HCT116 (cell line): ENCODE results near the gene ATG5. TPM values are rescaled to one million over a fixed set of nuclear protein-coding genes. Genes with fewer than 3 reads are reported as not detected.
A peak's percentile ranks its signal among the peaks of the same experiment; 100 is the strongest.

ENCODE experiments used
- ATAC-seq: fragments of 200-7000 bp; cut with Tn5 transposase; 2 replicates; pipeline ENCODE4 v1.9.1; 2020; ENCODE audit warnings: mild to moderate bottlenecking, moderate library complexity
- BruUV-seq: library from RNA; stranded (reverse); fragments of 400-500 nt; replicated peaks from 2 replicates; lab custom pipeline; 2021; lab: Mats Ljungman, UMichigan
- CTCF ChIA-PET: fragments of 300-600 bp; sonication (Branson Sonifier 250); formaldehyde crosslinking; loops from one replicate; lab custom pipeline; 2021; ENCODE audit warnings: antibody characterized with exemption; lab: Charles Lee
- POLR2A ChIA-PET: fragments of 300-600, 350-600 bp; sonication (Branson Sonifier 250); formaldehyde crosslinking; loops from one replicate; lab custom pipeline; 2021; ENCODE audit warnings: antibody characterized with exemption; lab: Charles Lee
- RAD21 ChIA-PET, 2 experiments: fragments of 300-600 bp; sonication (Branson Sonifier 250); formaldehyde crosslinking; loops; one replicate each; lab custom pipeline; 2023; ENCODE audit warnings: low total read pairs in 2 of 2; ENCODE audit not compliant: uncharacterized antibody in 2 of 2, unreplicated experiment in 2 of 2, low non-redundant PET in 1 of 2; lab: Charles Lee
- DNase-seq: peaks from one replicate; pipeline ENCODE4 v3.0.0-alpha.2; 2010; ENCODE audit warnings: low read depth, low spot score
- H2AFZ ChIP-seq: fragments of 200-600 bp; shearing (Covaris generic), sonication (generic); 2 replicates; pipeline ENCODE4 v1.6.1; 2017; ENCODE audit warnings: low read depth, mixed run types, mixed read lengths, antibody characterized with exemption, low read length; ENCODE audit not compliant: poor library complexity, severe bottlenecking
- H3K27ac ChIP-seq: 2 replicates; pipeline ENCODE4 v1.5.1; 2012; ENCODE audit warnings: low read depth, low read length
- H3K27me3 ChIP-seq: fragments of 200-600 bp; sonication (generic); 2 replicates; pipeline ENCODE4 v1.6.1; 2016; ENCODE audit warnings: mixed run types, low read length, mixed read lengths; ENCODE audit not compliant: insufficient read depth
- H3K36me3 ChIP-seq, 2 experiments: fragments of 200-500 bp in 1 of 2; fragments of 200-600 bp in 1 of 2; sonication (Bioruptor generic) in 1 of 2; sonication (generic) in 1 of 2; 2 replicates each; pipeline versions ENCODE4 v1.5.1 to v1.6.1; 2014 to 2016; ENCODE audit warnings: low read length in 2 of 2, inconsistent platforms in 1 of 2, mixed read lengths in 1 of 2, mixed run types in 1 of 2; ENCODE audit not compliant: insufficient read depth in 2 of 2, control insufficient read depth in 1 of 2
- H3K4me1 ChIP-seq, 2 experiments: fragments of 200-600 bp in 1 of 2; sonication (generic) in 1 of 2; 2 replicates each; pipeline versions ENCODE4 v1.5.1 to v1.6.1; 2012 to 2017; ENCODE audit warnings: low read length in 2 of 2, inconsistent platforms in 1 of 2, mild to moderate bottlenecking in 1 of 2, mixed read lengths in 1 of 2, mixed run types in 1 of 2, moderate library complexity in 1 of 2; ENCODE audit not compliant: insufficient read depth in 2 of 2, control insufficient read depth in 1 of 2
- H3K4me2 ChIP-seq: fragments of 200-600 bp; sonication (generic); 2 replicates; pipeline ENCODE4 v1.6.1; 2017; ENCODE audit warnings: mixed run types, low read length, mixed read lengths
- H3K4me3 ChIP-seq, 2 experiments: fragments of 200-600 bp in 1 of 2; sonication (generic) in 1 of 2; replicated peaks in 1 of 2; 2 replicates each; pipeline ENCODE4 v1.5.1; 2011 to 2016; ENCODE audit warnings: low read length in 2 of 2, control low read depth in 1 of 2, low read depth in 1 of 2, mild to moderate bottlenecking in 1 of 2, mixed read lengths in 1 of 2, mixed run types in 1 of 2
- H3K79me2 ChIP-seq: fragments of 200-600 bp; sonication (generic); 2 replicates; pipeline ENCODE4 v1.6.1; 2017; ENCODE audit warnings: mild to moderate bottlenecking, mixed run types, low read length, moderate library complexity, mixed read lengths; ENCODE audit not compliant: insufficient read depth
- H3K9ac ChIP-seq: fragments of 200-600 bp; sonication (generic); 2 replicates; pipeline ENCODE4 v1.6.1; 2016; ENCODE audit warnings: low read length, mixed read lengths
- H3K9me2 ChIP-seq: fragments of 200-600 bp; sonication (generic), shearing (Covaris generic); 2 replicates; pipeline ENCODE4 v1.6.1; 2017; ENCODE audit warnings: mixed run types, mild to moderate bottlenecking, moderate library complexity; ENCODE audit not compliant: insufficient read depth
- H3K9me3 ChIP-seq, 2 experiments: fragments of 200-500 bp in 1 of 2; fragments of 200-600 bp in 1 of 2; sonication (Bioruptor generic) in 1 of 2; sonication (generic) in 1 of 2; 2 replicates each; pipeline ENCODE4 v1.6.1; 2014 to 2017; ENCODE audit warnings: low read length in 2 of 2, mixed read lengths in 2 of 2, inconsistent platforms in 1 of 2, low read depth in 1 of 2, mild to moderate bottlenecking in 1 of 2, mixed run types in 1 of 2, moderate library complexity in 1 of 2; ENCODE audit not compliant: control insufficient read depth in 1 of 2, insufficient read depth in 1 of 2
- H4K20me1 ChIP-seq: fragments of 200-600 bp; sonication (generic), shearing (Covaris generic); 2 replicates; pipeline ENCODE4 v1.6.1; 2017; ENCODE audit warnings: mixed run types, mild to moderate bottlenecking, moderate library complexity; ENCODE audit not compliant: insufficient read depth
- ELF1 ChIP-seq: IDR thresholded peaks from 2 replicates; pipeline ENCODE4 v1.6.1; 2012; ENCODE audit warnings: low read depth, borderline replicate concordance
- EZH2phosphoT487 ChIP-seq: fragments of 200-600 bp; IDR thresholded peaks from 2 replicates; pipeline ENCODE4 v1.6.1; 2018; ENCODE audit warnings: antibody characterized with exemption, borderline replicate concordance
- RAD21 ChIP-seq: IDR thresholded peaks from 2 replicates; pipeline ENCODE4 v1.6.1; 2012; ENCODE audit warnings: low read depth, mild to moderate bottlenecking
- intact Hi-C: fragments of 100-400 bp; cut with micrococcal nuclease; formaldehyde crosslinking; loops from 2 replicates; pipeline ENCODE4 v1.10.0; 2022
- total RNA-seq: library from RNA; stranded (reverse); gene quantifications from one replicate; pipeline ENCODE4 v1.2.1, GENCODE V29; 2021; ENCODE audit not compliant: unreplicated experiment
- TF ChIP-seq, protein P1 (sequence below), 3 experiments: fragments of 200-600 bp in 1 of 3; sonication (generic) in 1 of 3; IDR thresholded peaks in 2 of 3; conservative IDR thresholded peaks in 1 of 3; 2 replicates each; pipeline ENCODE4 v1.5.1; 2012 to 2017; ENCODE audit warnings: low read depth in 2 of 3, low read length in 2 of 3, antibody characterized with exemption in 1 of 3, borderline replicate concordance in 1 of 3, control low read depth in 1 of 3, mild to moderate bottlenecking in 1 of 3, mixed read lengths in 1 of 3, mixed run types in 1 of 3, moderate library complexity in 1 of 3; ENCODE audit not compliant: insufficient read depth in 1 of 3

Gene ATG5
- total RNA-seq, 1 experiment from 2014 or later, result 39.6 TPM

DNA sequence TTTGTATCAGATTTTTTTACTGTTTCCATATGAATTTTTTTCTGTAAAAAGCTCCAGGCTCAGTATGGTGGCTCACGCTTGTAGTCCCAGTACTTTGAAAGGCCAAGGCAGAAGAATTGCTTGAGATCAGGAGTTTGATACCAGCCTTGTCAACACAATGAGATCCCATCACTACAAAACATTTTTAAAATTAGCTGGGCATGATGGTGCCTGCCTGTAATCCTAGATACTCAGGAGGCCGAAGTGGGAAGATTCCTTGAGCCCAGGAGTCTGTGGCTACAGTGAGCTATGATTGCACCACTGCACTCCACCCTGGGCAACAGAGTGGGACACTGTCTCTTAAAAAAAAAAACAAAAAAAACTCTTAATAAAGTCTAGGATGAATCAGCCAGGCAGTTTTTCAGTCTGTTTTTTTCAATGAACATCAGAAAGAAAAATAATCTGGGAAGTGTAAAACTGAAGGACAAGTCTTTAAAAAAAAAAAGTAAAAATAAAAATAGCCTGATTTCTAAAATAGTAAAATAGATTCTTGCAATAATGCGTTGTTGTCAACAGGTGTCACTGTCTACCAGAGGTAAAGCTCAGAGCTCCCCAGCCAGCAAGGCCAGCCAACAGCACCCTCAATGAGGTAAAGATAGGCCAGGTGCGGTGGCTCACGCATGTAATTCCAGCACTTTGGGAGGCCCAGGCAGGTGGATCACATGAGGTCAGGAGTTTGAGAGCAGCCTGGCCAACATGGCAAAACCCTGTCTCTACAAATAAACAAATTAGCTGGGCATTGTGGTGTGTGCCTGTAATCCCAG is 9.3 kb upstream of the ATG5 start:
- peaks cover 4 to 12% of the 10 kb centered on the region in 2 experiments; a peak in 2 of 4 replicates for H3K4me1 ChIP-seq
- H3K9me3 ChIP-seq, result no peaks in the 10 kb centered on the region
- CTCF ChIA-PET, result interaction anchor here (1.0 to 3.0 kb wide), 18 partner anchors 9 to 1513 kb away, joined by 3 to 26 read pairs (median 4); partner anchors contain the start of genes ATG5 and CRYBG1
- intact Hi-C loops, result loop anchor here (1.0 kb wide), 2 partner anchors 231 to 662 kb away; no protein-coding TSS in a partner anchor
- H3K4me3 ChIP-seq, result no peak overlapping the region
- H3K79me2 ChIP-seq, result no peaks in the 10 kb centered on the region
- BruUV-seq, result no TSS peak
- TF ChIP-seq EZH2phosphoT487, result no peak
- no peak for TF ChIP-seq ELF1
- peak; percentile 87 for TF ChIP-seq RAD21
- TF ChIP-seq, protein P1, sequence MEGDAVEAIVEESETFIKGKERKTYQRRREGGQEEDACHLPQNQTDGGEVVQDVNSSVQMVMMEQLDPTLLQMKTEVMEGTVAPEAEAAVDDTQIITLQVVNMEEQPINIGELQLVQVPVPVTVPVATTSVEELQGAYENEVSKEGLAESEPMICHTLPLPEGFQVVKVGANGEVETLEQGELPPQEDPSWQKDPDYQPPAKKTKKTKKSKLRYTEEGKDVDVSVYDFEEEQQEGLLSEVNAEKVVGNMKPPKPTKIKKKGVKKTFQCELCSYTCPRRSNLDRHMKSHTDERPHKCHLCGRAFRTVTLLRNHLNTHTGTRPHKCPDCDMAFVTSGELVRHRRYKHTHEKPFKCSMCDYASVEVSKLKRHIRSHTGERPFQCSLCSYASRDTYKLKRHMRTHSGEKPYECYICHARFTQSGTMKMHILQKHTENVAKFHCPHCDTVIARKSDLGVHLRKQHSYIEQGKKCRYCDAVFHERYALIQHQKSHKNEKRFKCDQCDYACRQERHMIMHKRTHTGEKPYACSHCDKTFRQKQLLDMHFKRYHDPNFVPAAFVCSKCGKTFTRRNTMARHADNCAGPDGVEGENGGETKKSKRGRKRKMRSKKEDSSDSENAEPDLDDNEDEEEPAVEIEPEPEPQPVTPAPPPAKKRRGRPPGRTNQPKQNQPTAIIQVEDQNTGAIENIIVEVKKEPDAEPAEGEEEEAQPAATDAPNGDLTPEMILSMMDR (IDR thresholded peaks at IDR 0.05 in 2 of 3, conservative IDR thresholded peaks at IDR 0.05 in 1 of 3; ENCODE audit: borderline replicate concordance in 1 of 3, insufficient read depth in 1 of 3, low read depth in 2 of 3, low read length in 2 of 3), result peak; percentile 66 to 74 (median 66); a peak in 5 of 6 replicates
- TF ChIP-seq, all 23 proteins: peak for 2
- Histone ChIP-seq H4K20me1 (no peaks in the 10 kb centered on the region), H3K27me3 (no peaks in the 10 kb centered on the region), H3K36me3 (no peaks in the 10 kb centered on the region), H3K4me2 (no peak overlapping the region), H3K27ac (no peak overlapping the region), H2AFZ (peak overlapping the region; percentile 88), H3K9ac (no peak overlapping the region), H3K9me2 (no peaks in the 10 kb centered on the region)
- ChIA-PET RAD21 (interaction anchor here in 1 of 2 experiments (0.7 to 2.3 kb wide), 6 partner anchors 26 to 903 kb away, joined by 3 to 7 read pairs (median 3); partner anchors contain the start of gene CRYBG1), POLR2A (interaction anchor here (0.7 to 1.0 kb wide), 2 partner anchors 9 to 123 kb away, joined by 3 read pairs; partner anchors contain the start of gene ATG5)
- ATAC-seq, result peak; percentile 78
- DNase-seq, result peak; percentile 61
